GM23338 (cell line): ENCODE results near the gene MAD1L1. TPM values are rescaled to one million over a fixed set of nuclear protein-coding genes. Genes with fewer than 3 reads are reported as not detected.

ENCODE experiments used
- ATAC-seq: fragments of 200-7000 bp; cut with Tn5 transposase; 3 replicates; pipeline ENCODE4 v1.9.1; 2020
- DNase-seq: peaks from one replicate; pipeline ENCODE4 v3.0.0-alpha.2; 2015; ENCODE audit warnings: low spot score
- H2AFZ ChIP-seq: fragments of 200-600 bp; sonication (generic); 2 replicates; pipeline ENCODE4 v1.8.0; 2016; ENCODE audit warnings: antibody characterized with exemption, mild to moderate bottlenecking, moderate library complexity
- H3F3A ChIP-seq: fragments of 200-600 bp; sonication (generic); replicated peaks from 2 replicates; pipeline ENCODE4 v1.8.0; 2017; ENCODE audit warnings: antibody characterized with exemption, mixed run types, low read depth
- H3K27ac ChIP-seq: fragments of 200-600 bp; sonication (generic); 2 replicates; pipeline ENCODE4 v1.6.1; 2016; ENCODE audit warnings: low read depth
- H3K27me3 ChIP-seq: fragments of 200-600 bp; sonication (generic); 2 replicates; pipeline ENCODE4 v1.8.0; 2016; ENCODE audit warnings: mild to moderate bottlenecking, mixed run types, moderate library complexity; ENCODE audit not compliant: insufficient read depth
- H3K36me3 ChIP-seq: fragments of 200-600 bp; sonication (generic); 2 replicates; pipeline ENCODE4 v1.8.0; 2016; ENCODE audit warnings: mild to moderate bottlenecking; ENCODE audit not compliant: insufficient read depth
- H3K4me1 ChIP-seq: fragments of 200-600 bp; sonication (generic); 2 replicates; pipeline ENCODE4 v1.8.0; 2016; ENCODE audit warnings: mild to moderate bottlenecking, moderate library complexity; ENCODE audit not compliant: insufficient read depth
- H3K4me2 ChIP-seq: fragments of 200-600 bp; sonication (generic); 2 replicates; pipeline ENCODE4 v1.7.1; 2017; ENCODE audit warnings: mixed run types
- H3K4me3 ChIP-seq: fragments of 200-600 bp; sonication (generic); 2 replicates; pipeline ENCODE4 v1.6.1; 2016; ENCODE audit warnings: mixed run types
- H3K79me2 ChIP-seq: fragments of 200-600 bp; sonication (generic); replicated peaks from 2 replicates; pipeline ENCODE4 v1.8.0; 2017; ENCODE audit warnings: mild to moderate bottlenecking; ENCODE audit not compliant: insufficient read depth
- H3K9me2 ChIP-seq: fragments of 200-600 bp; sonication (generic); 2 replicates; pipeline ENCODE4 v1.8.0; 2017; ENCODE audit not compliant: insufficient read depth
- H4K20me1 ChIP-seq: fragments of 200-600 bp; sonication (generic); replicated peaks from 2 replicates; pipeline ENCODE4 v1.8.0; 2017; ENCODE audit warnings: mild to moderate bottlenecking; ENCODE audit not compliant: insufficient read depth
- H3K27ac Mint-ChIP-seq: 2 replicates; pipeline ENCODE4 v1.8.0; 2020; ENCODE audit warnings: inconsistent platforms, mild to moderate bottlenecking, moderate library complexity, mixed read lengths
- H3K27me3 Mint-ChIP-seq: 3 replicates; pipeline ENCODE4 v1.8.0; 2022; ENCODE audit warnings: low read depth, mild to moderate bottlenecking, moderate library complexity, mixed read lengths, inconsistent platforms; ENCODE audit not compliant: insufficient read depth, poor library complexity
- H3K36me3 Mint-ChIP-seq: 3 replicates; pipeline ENCODE4 v1.8.0; 2021; ENCODE audit warnings: low read depth, mild to moderate bottlenecking, inconsistent platforms, moderate library complexity, mixed read lengths
- H3K4me1 Mint-ChIP-seq: 3 replicates; pipeline ENCODE4 v1.8.0; 2020; ENCODE audit warnings: mild to moderate bottlenecking, inconsistent platforms, mixed read lengths
- H3K4me3 Mint-ChIP-seq: 3 replicates; pipeline ENCODE4 v1.8.0; 2021; ENCODE audit warnings: moderate library complexity, mild to moderate bottlenecking, inconsistent platforms, mixed read lengths
- H3K9me3 Mint-ChIP-seq: 3 replicates; pipeline ENCODE4 v1.8.0; 2020; ENCODE audit warnings: moderate library complexity, mild to moderate bottlenecking, inconsistent platforms, mixed read lengths
- CREB1 ChIP-seq: fragments of 250-450 bp; sonication (Bioruptor Pico); IDR thresholded peaks from 2 replicates; pipeline ENCODE4 v1.5.0; 2020; ENCODE audit warnings: low read depth, mild to moderate bottlenecking, moderate library complexity
- CTCF ChIP-seq, 2 experiments: fragments of 200-600 bp in 1 of 2; sonication (generic) in 1 of 2; conservative IDR thresholded peaks; 2 replicates each; pipeline versions ENCODE4 v1.5.1 to v1.6.1; 2016 to 2017; ENCODE audit warnings: antibody characterized with exemption in 2 of 2, low read depth in 2 of 2, mild to moderate bottlenecking in 2 of 2, moderate library complexity in 1 of 2
- EZH2phosphoT487 ChIP-seq: fragments of 200-600 bp; sonication (generic); IDR thresholded peaks from one replicate; pipeline ENCODE4 v1.8.1; 2018; ENCODE audit warnings: antibody characterized with exemption; ENCODE audit not compliant: unreplicated experiment
- NANOG ChIP-seq: IDR thresholded peaks from 2 replicates; pipeline ENCODE4 v1.6.1; 2016; ENCODE audit warnings: antibody characterized with exemption, borderline replicate concordance
- POLR2AphosphoS5 ChIP-seq: IDR thresholded peaks from 2 replicates; pipeline ENCODE4 v1.6.1; 2016; ENCODE audit warnings: antibody characterized with exemption, low read depth
- STAT1 ChIP-seq: IDR thresholded peaks from one replicate; pipeline ENCODE4 v1.6.1; 2016; ENCODE audit warnings: antibody characterized with exemption; ENCODE audit not compliant: unreplicated experiment
- ZNF114 ChIP-seq: fragments of 250-450 bp; sonication (Bioruptor Pico); IDR thresholded peaks from 2 replicates; pipeline ENCODE4 v1.5.0; 2020; ENCODE audit warnings: mild to moderate bottlenecking, moderate library complexity
- ZNF331 ChIP-seq: fragments of 250-450 bp; sonication (Bioruptor Pico); IDR thresholded peaks from 2 replicates; pipeline ENCODE4 v1.5.0; 2020; ENCODE audit warnings: low read depth, mild to moderate bottlenecking, moderate library complexity
- ZNF462 ChIP-seq: fragments of 250-450 bp; sonication (Bioruptor Pico); IDR thresholded peaks from 2 replicates; pipeline ENCODE4 v1.5.0; 2020; ENCODE audit warnings: mild to moderate bottlenecking, moderate library complexity
- polyA plus RNA-seq: library from polyadenylated mRNA; unstranded; fragments of >200 nt; fragmentation: Nextera tagmentation; extraction: Ambion mirVana; gene quantifications from 2 replicates; pipeline ENCODE4 v1.2.1, GENCODE V29; 2016
- total RNA-seq: library from RNA; depleted of rRNA; stranded (reverse); fragments of >200 nt; shearing (Covaris generic); gene quantifications from 2 replicates; pipeline ENCODE4 v1.2.3, GENCODE V29; 2014
- TF ChIP-seq, protein P1 (sequence below): IDR thresholded peaks from 2 replicates; pipeline ENCODE4 v1.6.1; 2016; ENCODE audit warnings: antibody characterized with exemption

MAD1L1 gene
- total and polyA plus RNA-seq, 2 experiments from 2014 or later = 40.3 to 59.3 TPM

DNA sequence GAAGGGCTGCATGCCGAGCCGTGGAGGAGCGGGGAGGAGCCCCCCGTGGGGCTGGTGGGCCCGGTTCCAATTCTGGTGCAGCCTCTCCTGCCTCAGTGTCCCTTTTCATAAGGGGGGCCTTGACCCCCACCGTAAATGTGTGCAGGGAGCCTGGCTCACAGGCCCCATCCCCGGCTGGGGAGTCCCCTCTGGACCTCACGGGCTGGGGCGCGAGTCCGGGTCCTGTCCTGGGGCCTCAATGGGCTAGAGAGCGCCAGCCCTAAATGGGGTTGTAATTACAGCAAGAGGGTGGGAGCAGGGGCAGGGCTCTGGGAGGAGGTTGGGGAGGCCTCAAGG lies 359.7 kb downstream of the MAD1L1 start (continued):
- TF ChIP-seq CTCF (conservative IDR thresholded peaks at IDR 0.05; ENCODE audit: low read depth in 2 of 2) (no peak), STAT1 (no peak)

DNA sequence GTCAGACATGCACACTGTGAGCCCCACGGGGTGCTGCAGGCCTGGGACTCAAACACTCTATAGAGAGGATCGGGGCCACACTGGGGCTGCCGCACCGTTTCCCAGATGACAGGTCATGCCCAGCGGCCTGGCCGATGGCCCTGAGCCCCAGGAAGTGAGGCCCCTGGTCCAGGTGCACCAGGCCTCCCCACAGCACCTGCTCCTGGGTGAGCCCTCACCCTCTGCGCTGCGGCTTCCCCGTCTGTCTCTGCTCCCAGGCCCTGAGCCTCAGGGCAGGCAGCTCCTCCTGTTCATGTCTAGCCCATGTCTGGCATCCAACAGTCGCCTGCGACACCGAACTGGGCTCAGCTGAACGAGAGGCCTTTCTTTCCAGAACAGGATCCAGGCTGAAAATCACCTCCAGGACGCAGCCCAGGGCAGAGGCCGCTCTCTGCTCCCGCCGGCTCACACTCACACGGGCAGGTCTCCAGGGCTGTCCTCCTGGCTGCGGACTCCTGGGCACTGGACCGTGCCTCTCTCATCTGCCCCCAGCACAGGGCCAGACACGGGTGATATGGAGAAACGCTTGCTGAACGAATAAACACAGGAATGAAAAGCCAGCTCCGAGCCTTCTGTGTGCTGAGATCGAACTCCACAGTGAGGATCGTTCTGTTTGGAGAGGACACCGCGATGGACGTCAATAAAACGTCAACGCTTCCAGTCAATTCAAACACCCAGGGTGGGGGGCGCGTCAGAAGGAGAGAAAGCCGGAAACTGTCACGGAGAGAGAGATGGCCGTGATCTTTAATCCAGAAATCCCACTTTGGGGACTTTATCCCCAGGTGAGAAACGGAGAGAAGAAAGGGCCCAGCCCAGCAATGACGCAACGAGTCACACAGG lies 360.3 kb downstream of the MAD1L1 start:
- H3K36me3 Mint-ChIP-seq = peaks cover 13% of the 10 kb centered on the region
- H3K4me2 ChIP-seq = no peak overlapping the region
- H3K27ac ChIP-seq = no peak overlapping the region
- H3K4me1 ChIP-seq = no peaks in the 10 kb centered on the region
- peaks cover 7% of the 10 kb centered on the region; the same call in 2 of the 3 replicates for H3K4me1 Mint-ChIP-seq
- no peak for DNase-seq
- H3K27me3 Mint-ChIP-seq = peaks cover 5% of the 10 kb centered on the region
- H3K79me2 ChIP-seq = no peaks in the 10 kb centered on the region
- no peak overlapping the region for H3K4me3 Mint-ChIP-seq
- no peaks in the 10 kb centered on the region; the same call in 1 of the 2 replicates for H3K36me3 ChIP-seq
- no peak overlapping the region for H2AFZ ChIP-seq
- no peak for ATAC-seq
- peaks cover 17% of the 10 kb centered on the region for H3K9me3 Mint-ChIP-seq
- no peaks in the 10 kb centered on the region for H4K20me1 ChIP-seq
- no peak overlapping the region for H3K4me3 ChIP-seq
- H3K27me3 ChIP-seq = no peaks in the 10 kb centered on the region
- H3K27ac Mint-ChIP-seq = no peak overlapping the region
- H3F3A ChIP-seq = no peaks in the 10 kb centered on the region
- no peaks in the 10 kb centered on the region for H3K9me2 ChIP-seq
- TF ChIP-seq ZNF114 (CRISPR knock-in tag) (no peak), CREB1 (CRISPR knock-in tag) (no peak), POLR2AphosphoS5 (no peak), ZNF331 (CRISPR knock-in tag) (no peak), EZH2phosphoT487 (no peak), STAT1 (no peak), NANOG (no peak), ZNF462 (CRISPR knock-in tag) (no peak), CTCF (conservative IDR thresholded peaks at IDR 0.05; ENCODE audit: low read depth in 2 of 2) (no peak)
- TF ChIP-seq, protein P1, sequence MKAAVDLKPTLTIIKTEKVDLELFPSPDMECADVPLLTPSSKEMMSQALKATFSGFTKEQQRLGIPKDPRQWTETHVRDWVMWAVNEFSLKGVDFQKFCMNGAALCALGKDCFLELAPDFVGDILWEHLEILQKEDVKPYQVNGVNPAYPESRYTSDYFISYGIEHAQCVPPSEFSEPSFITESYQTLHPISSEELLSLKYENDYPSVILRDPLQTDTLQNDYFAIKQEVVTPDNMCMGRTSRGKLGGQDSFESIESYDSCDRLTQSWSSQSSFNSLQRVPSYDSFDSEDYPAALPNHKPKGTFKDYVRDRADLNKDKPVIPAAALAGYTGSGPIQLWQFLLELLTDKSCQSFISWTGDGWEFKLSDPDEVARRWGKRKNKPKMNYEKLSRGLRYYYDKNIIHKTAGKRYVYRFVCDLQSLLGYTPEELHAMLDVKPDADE = no peak
